HG03558 (cell line): ENCODE measurements around the gene ASCC2.

ENCODE experiments used
- ATAC-seq: cut with Tn5 transposase; IDR thresholded peaks from one replicate; pipeline ENCODE4 v1.9.1; 2021; ENCODE audit warnings: moderate number of reproducible peaks; ENCODE audit not compliant: unreplicated experiment; ENCODE audit errors: extremely low read depth

ASCC2 gene

GRCh38 chr22:29797351-29797750 lies 40.7 kb downstream of the ASCC2 start:
- no peak for ATAC-seq

DNA sequence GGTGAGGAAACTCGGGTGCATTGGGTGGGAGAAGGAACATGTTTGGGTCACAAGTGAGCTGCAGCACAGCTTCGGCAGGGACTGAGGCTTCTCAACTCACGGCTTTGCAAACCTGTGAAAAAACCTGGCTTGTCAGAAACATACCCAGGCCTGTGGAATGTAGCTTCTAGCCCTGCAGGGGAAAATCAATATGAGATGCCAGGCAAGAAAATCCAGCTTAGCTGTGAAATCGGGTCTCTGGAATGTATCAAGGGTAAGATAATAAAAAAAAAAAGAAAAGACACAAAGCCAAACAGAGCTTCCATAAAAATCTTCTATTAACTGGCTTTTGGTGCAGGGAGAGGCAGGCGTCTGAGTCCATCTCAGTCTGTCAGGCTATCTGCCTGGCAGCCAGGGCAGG lies 42.4 kb downstream of the ASCC2 start:
- ATAC-seq: no peak

DNA sequence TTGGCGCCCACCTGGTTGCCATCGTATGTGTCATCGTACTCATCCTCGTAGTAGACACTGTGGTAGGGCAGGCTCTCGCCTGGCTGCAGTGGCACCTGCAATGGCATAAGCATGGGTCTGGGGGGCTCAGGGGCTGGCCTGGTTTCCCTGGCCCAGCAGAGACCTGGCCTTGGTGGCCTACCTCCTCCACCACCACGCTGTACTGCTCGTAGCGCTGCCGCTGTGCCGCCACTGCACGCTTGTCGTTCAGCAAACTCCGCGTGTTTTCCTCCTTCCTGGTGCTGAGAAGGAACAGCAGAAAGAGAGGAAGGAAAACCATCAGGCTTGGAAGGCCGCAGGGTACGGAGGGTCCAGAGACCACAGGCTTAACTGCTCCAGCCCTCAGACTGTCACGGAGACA lies 44.7 kb downstream of the ASCC2 start:
- ATAC-seq: no peak

GRCh38 chr22:29790061-29790460 lies 48.0 kb downstream of the ASCC2 start:
- ATAC-seq: no peak

GRCh38 chr22:29788339-29789279 lies 49.5 kb downstream of the ASCC2 start:
- no peak for ATAC-seq

GRCh38 chr22:29787371-29787980 lies 50.6 kb downstream of the ASCC2 start:
- ATAC-seq: no peak

- no peak for ATAC-seq
These were observed 52.0 kb downstream of the ASCC2 start for GRCh38 chr22:29786031-29786430.

DNA sequence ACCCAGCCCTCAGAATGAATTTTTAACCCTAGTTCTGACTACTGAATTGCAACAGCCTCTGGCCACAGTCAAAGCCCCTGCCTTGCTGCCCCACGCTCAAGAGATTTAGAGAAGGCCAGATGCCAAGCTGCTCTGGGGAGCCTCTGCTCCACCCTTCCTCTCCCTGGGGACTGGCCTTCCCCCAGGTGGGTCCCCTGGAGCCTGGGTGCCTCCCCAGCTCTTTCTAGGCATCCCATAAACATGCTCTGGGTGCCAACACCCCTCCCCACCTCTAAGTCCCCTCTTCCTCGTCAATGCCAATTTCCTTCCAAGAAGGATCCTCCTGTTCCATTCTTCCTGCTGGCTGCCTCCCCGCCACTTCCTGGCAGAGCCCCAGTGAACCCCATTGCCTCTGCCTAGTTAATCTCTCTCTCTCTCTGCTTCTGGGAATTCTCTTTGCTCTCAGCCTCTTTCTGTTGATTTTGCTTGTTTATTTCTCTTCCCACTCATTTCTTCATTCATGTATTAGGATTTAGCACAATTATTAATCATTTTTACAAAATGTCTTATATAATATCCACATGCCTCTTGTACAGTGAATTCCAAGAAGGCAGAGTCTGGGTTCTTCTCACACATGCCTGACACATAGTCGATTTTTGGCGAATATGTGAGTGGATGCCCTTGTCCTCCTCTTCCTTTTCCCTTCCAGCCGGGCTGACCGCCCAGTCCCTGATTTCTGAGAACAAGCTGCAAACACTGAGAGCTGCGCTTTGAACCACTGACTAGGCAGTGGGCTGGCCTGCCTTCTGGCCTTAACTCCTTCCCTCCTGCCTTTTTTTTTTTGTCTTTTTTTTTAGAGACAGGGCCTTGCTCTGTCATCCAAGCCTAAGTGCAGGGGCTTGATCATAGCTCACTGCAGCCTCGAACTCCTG lies 53.4 kb downstream of the ASCC2 start:
- no peak for ATAC-seq

GRCh38 chr22:29782061-29782845 lies 55.8 kb downstream of the ASCC2 start:
- ATAC-seq: no peak

DNA sequence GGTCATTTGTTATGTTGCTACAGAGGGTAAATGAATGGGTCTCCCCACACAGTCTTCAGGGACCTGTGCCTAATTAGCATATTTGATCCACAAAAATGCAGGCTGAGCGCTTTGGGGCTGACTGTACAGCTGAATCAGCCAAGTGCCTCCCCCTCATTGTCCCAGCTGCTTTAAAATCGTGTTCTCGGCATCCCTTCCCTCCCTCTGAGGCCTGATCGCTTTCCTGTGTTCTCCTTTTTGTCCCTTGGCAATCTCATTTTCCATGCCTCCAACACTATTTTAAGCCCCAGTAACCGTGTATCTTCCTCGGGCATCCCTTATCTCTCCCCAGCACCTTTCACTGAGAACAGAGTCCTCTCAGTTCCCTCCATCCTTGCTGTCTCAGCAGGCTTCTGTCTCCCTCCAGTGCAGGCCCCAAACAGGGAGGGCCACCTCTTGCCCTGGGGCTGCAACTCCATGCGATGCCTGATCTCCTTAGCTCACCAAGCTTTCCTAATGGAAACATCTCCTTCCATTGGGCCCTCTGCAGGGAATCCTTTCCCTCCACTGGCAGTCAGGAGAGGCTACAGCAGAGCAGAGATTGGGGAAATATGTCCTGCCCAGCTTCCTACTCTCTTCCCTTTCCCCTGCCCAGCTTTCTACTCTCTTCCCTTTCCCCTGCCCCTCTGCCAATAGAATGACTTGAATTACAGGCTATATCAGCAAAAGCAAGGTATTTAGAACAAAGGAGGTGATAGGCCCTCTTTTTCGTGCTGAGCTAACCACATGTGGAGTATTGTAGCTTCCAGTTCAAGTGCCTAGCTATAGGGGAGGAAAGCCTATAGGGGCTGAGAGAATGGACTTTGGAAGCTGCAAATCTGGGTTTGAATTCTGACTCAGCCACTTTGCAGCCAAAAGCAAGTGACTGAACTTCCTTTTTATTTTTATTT lies 57.1 kb downstream of the ASCC2 start:
- ATAC-seq: no peak

GRCh38 chr22:29780220-29780619 lies 57.9 kb downstream of the ASCC2 start:
- no peak for ATAC-seq

DNA sequence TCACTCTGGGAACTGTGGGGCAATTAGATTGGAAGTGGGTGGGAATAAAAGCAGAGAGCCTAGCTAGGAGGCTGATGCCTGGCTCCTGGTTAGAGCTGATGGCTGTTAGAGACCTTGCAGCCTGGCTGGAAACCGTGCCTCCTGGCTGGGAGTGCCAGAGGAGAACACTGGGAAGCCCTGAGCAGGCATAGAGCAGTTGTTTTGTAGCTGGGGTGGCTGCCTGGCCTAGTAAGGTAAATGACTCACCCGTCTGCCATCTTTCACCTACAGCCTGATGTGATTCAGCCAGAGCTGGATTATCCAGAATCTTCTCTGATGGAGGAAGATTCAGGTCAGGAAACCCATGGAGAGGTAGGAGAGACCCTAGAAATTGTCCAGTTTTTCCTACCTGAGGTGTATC lies 64.8 kb downstream of the ASCC2 start:
- ATAC-seq: no peak

DNA sequence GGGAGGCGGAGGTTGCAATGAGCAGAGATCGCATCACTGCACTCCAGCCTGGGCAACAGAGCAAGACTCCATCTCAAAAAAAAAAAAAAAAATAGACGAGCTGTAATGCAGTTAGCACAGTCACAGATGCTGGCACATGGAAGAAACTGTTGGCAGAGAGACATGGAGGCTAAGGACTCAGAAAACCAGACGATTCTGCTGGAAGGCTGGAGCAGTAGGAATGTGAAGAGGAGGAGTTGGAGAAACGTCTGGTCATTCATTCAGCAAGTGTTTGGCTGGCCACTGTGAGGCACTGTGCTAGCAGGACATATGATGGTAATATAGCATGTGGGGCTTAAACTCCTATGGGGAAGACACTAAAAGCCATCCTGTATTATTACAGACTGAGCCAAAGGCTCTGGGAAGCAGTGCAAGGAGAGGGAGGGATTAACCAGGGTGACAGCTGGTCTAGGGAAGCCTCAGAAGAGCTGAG lies 65.9 kb downstream of the ASCC2 start:
- ATAC-seq: no peak

- ATAC-seq: no peak
These were observed 68.3 kb downstream of the ASCC2 start for GRCh38 chr22:29769723-29770321.

DNA sequence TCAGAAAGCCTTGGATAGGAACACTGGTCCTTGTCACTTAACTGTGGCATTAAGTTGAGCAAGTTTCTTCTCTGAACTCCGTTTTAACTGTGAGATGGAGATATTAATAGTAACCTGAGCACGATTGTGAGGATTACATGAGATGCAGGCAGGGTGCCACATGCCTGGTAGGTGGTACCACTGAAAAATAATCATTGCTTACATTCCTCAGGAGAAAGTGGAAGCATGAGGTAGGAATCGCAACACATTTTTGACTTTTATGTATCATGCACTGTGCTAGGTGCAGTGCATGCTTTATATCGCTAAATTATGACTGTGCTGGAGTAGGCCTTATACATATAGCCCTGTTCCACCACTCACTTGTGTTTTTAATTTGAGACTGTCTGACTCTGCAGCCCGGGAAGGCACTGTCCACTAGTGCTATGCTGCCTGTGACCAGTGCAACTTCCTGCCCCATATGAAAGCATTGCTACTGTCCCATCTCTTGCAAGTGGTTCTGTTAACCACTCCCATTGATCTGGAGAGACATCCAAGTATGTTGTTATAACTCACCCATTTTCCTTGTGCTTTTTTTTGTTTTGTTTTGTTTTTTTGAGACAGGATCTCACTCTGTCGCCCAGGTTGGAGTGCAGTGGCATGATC lies 69.9 kb downstream of the ASCC2 start:
- no peak for ATAC-seq

- peak; percentile 32 for ATAC-seq
These were observed 70.7 kb downstream of the ASCC2 start, which contains the start of gene UQCR10 for GRCh38 chr22:29767171-29768051. Gene UQCR10 (plus strand): TSS chr22:29767369. CDS start chr22:29767399, 30 bp downstream.
